SJSA1 (cell line): Measurements from ENCODE around the gene PFDN1. TPM values are rescaled to one million over a fixed set of nuclear protein-coding genes. Genes with fewer than 3 reads are reported as not detected.

ENCODE experiments used
- DNase-seq, 2 experiments: peaks; one replicate each; pipeline ENCODE4 v3.0.0-alpha.2; 2015 to 2020; ENCODE audit warnings: low spot score in 2 of 2, low read depth in 1 of 2
- H3K27ac ChIP-seq: fragments of 250-450 bp; sonication (Bioruptor Pico); 2 replicates; pipeline ENCODE4 v1.5.1; 2020; ENCODE audit warnings: mild to moderate bottlenecking, moderate library complexity
- H3K27me3 ChIP-seq: fragments of 250-450 bp; sonication (Bioruptor Pico); replicated peaks from 2 replicates; pipeline ENCODE4 v1.5.1; 2020; ENCODE audit warnings: mild to moderate bottlenecking, moderate library complexity
- H3K36me3 ChIP-seq: fragments of 250-450 bp; sonication (Bioruptor Pico); 2 replicates; pipeline ENCODE4 v1.5.1; 2020; ENCODE audit warnings: mild to moderate bottlenecking
- H3K4me1 ChIP-seq: fragments of 250-450 bp; sonication (Bioruptor Pico); replicated peaks from 2 replicates; pipeline ENCODE4 v1.6.1; 2021; ENCODE audit warnings: mild to moderate bottlenecking
- H3K4me3 ChIP-seq: fragments of 250-450 bp; sonication (Bioruptor Pico); 2 replicates; pipeline ENCODE4 v1.5.1; 2020; ENCODE audit warnings: mild to moderate bottlenecking
- H3K9me3 ChIP-seq: fragments of 250-450 bp; sonication (Bioruptor Pico); replicated peaks from 2 replicates; pipeline ENCODE4 v1.5.1; 2020; ENCODE audit warnings: mild to moderate bottlenecking
- total RNA-seq: library from RNA; depleted of rRNA; stranded (reverse); fragments of >200 nt; shearing (Covaris generic); gene quantifications from 2 replicates; pipeline ENCODE4 v1.2.3, GENCODE V29; 2014

PFDN1 gene
- total RNA-seq, 1 experiment from 2014 or later: 218 TPM

GRCh38 chr5:140228364-140228837 is 74.5 kb downstream of the PFDN1 start:
- no peaks in the 10 kb centered on the region for H3K4me1 ChIP-seq
- H3K27me3 ChIP-seq: no peaks in the 10 kb centered on the region
- H3K36me3 ChIP-seq: no peaks in the 10 kb centered on the region
- H3K9me3 ChIP-seq: no peaks in the 10 kb centered on the region
- H3K4me3 ChIP-seq: no peak overlapping the region
- no peak overlapping the region for H3K27ac ChIP-seq
- DNase-seq: no peak

- DNase-seq: no peak
- Histone ChIP-seq H3K27ac (no peak overlapping the region), H3K4me1 (peaks cover 4% of the 10 kb centered on the region), H3K36me3 (no peaks in the 10 kb centered on the region), H3K27me3 (no peaks in the 10 kb centered on the region), H3K4me3 (no peak overlapping the region), H3K9me3 (no peaks in the 10 kb centered on the region)
Measured at GRCh38 chr5:140227046-140227445, 75.9 kb downstream of the PFDN1 start.

DNA sequence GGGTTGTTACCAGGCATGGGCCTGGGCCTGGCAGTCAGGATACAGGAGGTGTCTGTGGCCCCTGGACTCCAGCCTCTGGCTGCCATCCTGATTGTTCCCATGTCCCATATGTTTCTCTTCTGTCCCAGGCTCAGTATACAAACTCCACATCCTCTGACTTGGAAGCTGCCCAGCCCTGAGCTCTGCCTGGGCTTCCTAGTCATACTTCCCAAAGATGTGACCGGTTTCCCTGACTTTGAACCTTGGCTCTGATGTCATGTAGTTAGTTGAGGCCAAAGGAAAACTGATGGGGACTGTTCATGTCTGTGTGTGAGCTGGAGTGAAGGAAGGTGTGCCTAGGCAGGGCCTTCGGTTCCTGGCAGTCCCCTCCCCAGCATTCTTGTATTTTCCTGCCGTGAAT is 77.5 kb downstream of the PFDN1 start:
- no peaks in the 10 kb centered on the region for H3K27me3 ChIP-seq
- no peak overlapping the region for H3K4me3 ChIP-seq
- H3K4me1 ChIP-seq: peaks cover 21% of the 10 kb centered on the region
- H3K36me3 ChIP-seq: no peaks in the 10 kb centered on the region
- H3K9me3 ChIP-seq: no peaks in the 10 kb centered on the region
- DNase-seq: no peak
- H3K27ac ChIP-seq: no peak overlapping the region

DNA sequence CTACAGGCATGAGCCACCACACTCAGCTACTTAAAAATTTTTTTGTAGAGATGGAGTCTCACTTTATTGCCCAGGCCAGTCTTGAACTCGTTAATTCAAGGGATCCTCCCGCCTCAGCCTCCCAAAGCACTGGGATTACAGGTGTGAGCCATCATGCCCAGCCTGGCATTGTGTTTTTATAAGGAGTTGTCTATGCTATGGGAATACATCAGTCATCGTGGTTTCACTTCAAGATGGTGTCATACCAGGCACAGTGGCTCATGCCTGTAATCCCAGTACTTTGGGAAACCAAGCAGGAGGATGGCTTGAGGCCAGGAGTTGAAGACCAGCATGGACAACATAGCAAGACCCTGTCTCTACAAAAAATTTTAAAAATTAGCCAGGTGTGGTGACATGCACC is 78.2 kb downstream of the PFDN1 start:
- no peak for DNase-seq
- Histone ChIP-seq H3K27ac (no peak overlapping the region), H3K9me3 (no peaks in the 10 kb centered on the region), H3K36me3 (no peaks in the 10 kb centered on the region), H3K4me3 (no peak overlapping the region), H3K4me1 (peaks cover 27% of the 10 kb centered on the region), H3K27me3 (no peaks in the 10 kb centered on the region)

- H3K27me3 ChIP-seq: no peaks in the 10 kb centered on the region
- no peaks in the 10 kb centered on the region for H3K9me3 ChIP-seq
- no peak overlapping the region for H3K27ac ChIP-seq
- H3K4me1 ChIP-seq: peaks cover 27% of the 10 kb centered on the region
- no peaks in the 10 kb centered on the region for H3K36me3 ChIP-seq
- H3K4me3 ChIP-seq: no peak overlapping the region
- DNase-seq: no peak
Measured at GRCh38 chr5:140223567-140223966, 79.3 kb downstream of the PFDN1 start.

DNA sequence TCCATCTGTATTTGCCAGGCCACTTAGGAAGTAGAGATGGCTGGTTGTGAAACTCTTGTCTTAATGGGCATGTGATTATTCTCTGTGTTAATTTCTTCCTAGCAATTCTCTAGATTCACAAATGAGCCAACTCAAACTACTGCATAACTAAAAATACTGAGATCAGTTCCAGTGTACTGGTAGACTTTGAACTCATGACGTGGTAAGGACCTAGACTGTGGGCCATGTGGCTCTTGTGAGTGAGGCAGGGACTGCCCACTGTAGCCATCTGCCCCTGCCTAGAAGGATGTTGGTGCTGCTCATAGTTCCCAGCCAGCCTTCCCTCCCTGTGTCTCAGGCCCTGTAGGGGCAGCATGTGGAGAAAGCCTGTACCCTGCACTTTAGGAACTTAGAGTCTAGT is 80.5 kb downstream of the PFDN1 start:
- Histone ChIP-seq H3K9me3 (no peaks in the 10 kb centered on the region), H3K36me3 (no peaks in the 10 kb centered on the region), H3K27ac (no peak overlapping the region), H3K4me1 (peaks cover 27% of the 10 kb centered on the region), H3K27me3 (no peaks in the 10 kb centered on the region), H3K4me3 (no peak overlapping the region)
- no peak for DNase-seq

GRCh38 chr5:140221697-140222223 is 81.1 kb downstream of the PFDN1 start:
- H3K9me3 ChIP-seq: no peaks in the 10 kb centered on the region
- peak in 1 of 2 experiments; percentile 49 for DNase-seq
- H3K4me1 ChIP-seq: peaks cover 27% of the 10 kb centered on the region
- no peak overlapping the region for H3K4me3 ChIP-seq
- H3K27ac ChIP-seq: peak overlapping the region; percentile 14; the same call in 1 of the 2 replicates
- no peaks in the 10 kb centered on the region for H3K27me3 ChIP-seq
- no peaks in the 10 kb centered on the region for H3K36me3 ChIP-seq

GRCh38 chr5:140220698-140221064 is 82.2 kb downstream of the PFDN1 start:
- Histone ChIP-seq H3K9me3 (no peaks in the 10 kb centered on the region), H3K4me1 (peaks cover 27% of the 10 kb centered on the region), H3K27me3 (no peaks in the 10 kb centered on the region), H3K27ac (peak overlapping the region; percentile 14; the same call in 1 of the 2 replicates), H3K36me3 (no peaks in the 10 kb centered on the region), H3K4me3 (no peak overlapping the region)
- no peak for DNase-seq

- Histone ChIP-seq H3K27ac (no peak overlapping the region), H3K27me3 (no peaks in the 10 kb centered on the region), H3K4me1 (peaks cover 27% of the 10 kb centered on the region), H3K4me3 (no peak overlapping the region), H3K9me3 (no peaks in the 10 kb centered on the region), H3K36me3 (no peaks in the 10 kb centered on the region)
- DNase-seq: peak; percentile 72 to 79
Measured at GRCh38 chr5:140220032-140220697, 82.7 kb downstream of the PFDN1 start.

DNA sequence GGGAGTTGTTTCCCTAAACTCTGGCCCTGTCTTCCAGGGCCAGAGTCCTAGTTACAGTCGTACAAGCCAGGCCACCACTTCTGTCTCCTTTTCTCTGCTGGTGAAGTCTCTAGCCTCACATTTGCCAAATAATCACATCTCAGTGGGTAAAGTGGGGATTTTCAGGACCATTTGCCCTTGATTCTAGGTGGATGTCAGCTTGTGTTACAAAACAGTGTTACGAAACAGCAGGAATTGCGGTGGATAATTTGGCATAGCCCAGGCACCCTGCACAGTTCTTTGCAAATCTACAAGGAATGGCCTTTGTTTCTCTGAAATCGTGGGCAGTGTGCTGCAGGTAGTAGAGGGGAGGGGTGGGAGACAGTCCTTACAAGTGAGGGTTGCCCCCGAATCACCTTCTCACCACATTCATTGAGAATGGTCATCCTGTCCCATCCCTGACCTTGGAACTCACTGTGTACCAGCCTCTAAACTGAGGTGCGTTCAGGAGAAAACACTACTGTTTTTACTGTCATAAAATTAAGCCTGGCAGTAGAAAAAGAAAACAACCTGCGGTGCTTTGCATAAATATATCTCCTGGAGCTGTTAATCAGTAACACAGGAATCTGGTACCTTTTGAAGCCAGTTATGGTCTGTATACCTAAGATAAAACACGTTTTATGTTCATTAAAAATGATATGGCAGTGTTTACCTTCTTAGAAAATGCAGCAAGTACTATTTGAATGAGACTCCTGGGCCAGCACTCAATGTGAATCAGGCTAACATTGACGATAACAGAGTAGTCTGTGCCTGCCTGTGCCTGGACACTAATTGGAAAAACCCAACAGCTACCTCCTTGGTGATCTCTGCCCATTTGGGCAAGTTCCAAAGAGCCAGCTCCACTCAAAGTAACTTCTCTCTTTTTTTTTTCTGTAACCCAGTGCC is 83.6 kb downstream of the PFDN1 start:
- no peak for DNase-seq
- Histone ChIP-seq H3K27ac (no peak overlapping the region), H3K36me3 (no peaks in the 10 kb centered on the region), H3K4me1 (peaks cover 32% of the 10 kb centered on the region), H3K4me3 (no peak overlapping the region), H3K9me3 (no peaks in the 10 kb centered on the region), H3K27me3 (no peaks in the 10 kb centered on the region)

DNA sequence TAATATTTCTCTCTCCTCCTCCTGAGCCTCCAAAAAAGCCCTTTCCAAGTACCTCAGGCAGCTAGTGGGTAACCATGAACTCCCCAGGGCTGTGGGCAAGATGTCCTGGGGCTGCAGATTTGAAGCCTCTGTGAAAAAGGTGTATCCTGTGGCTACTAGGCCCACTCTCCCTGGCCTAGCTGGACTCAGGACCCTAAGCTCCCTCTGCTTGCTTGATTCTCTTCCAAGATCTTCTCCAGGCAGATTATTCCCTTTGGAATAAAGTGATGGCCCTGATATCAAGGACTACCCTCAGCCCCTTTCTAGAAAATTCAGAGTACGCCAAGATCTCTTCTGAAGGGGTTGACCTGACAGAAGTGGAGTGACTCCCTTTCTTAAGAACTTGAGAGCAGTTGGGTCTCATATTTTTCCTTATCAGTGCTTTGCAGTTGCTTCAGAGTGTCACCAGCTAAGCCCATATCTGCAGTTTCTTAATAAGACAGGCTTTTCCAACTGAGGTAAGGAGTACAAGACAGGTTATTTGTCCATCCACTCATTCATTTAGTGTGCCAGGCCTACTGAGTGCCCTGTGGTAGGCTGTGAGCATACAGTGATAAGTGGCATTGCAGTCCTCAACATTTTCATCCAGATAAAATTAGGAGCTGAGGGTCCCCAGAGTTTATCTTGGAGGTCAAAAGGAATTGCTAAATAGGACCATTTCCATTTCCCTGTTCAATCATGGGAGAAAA is 85.4 kb downstream of the PFDN1 start:
- H3K27ac ChIP-seq: no peak overlapping the region
- H3K27me3 ChIP-seq: no peaks in the 10 kb centered on the region
- H3K36me3 ChIP-seq: no peaks in the 10 kb centered on the region
- no peak for DNase-seq
- peaks cover 32% of the 10 kb centered on the region for H3K4me1 ChIP-seq
- H3K9me3 ChIP-seq: no peaks in the 10 kb centered on the region
- H3K4me3 ChIP-seq: no peak overlapping the region

DNA sequence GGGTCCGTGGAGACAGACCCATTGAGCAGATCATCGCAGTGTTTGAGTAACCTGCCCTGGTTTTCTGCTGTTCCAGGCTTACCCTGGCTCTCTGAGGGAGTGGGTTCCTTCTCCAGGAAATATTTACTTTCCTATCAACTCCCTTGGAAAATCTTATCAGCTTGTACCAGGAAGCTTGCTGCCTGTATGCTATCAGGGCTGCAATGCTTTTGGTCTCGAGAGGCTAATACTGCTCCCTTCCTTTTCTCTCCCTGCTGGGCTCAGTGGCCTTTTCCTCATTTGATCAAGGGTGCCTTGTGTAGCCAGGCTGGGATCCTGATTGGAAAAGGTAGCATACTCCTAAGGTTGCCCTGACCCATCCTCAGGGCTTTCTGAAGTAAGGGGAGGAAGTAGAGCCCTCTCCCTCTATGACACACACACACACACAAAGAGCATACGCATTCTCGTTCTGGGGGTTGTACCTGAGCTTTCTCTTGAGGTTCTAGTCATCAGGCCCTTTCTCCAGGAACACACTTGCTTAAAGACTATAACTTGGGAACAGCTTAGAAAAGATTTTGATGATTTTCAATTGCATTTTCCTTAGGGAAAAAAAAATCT is 86.3 kb downstream of the PFDN1 start:
- peaks cover 23% of the 10 kb centered on the region for H3K4me1 ChIP-seq
- no peak overlapping the region for H3K4me3 ChIP-seq
- no peaks in the 10 kb centered on the region for H3K9me3 ChIP-seq
- no peak overlapping the region for H3K27ac ChIP-seq
- no peaks in the 10 kb centered on the region for H3K36me3 ChIP-seq
- H3K27me3 ChIP-seq: no peaks in the 10 kb centered on the region
- DNase-seq: no peak

GRCh38 chr5:140215276-140215675 is 87.6 kb downstream of the PFDN1 start:
- no peaks in the 10 kb centered on the region for H3K36me3 ChIP-seq
- peaks cover 10% of the 10 kb centered on the region for H3K4me1 ChIP-seq
- H3K27me3 ChIP-seq: no peaks in the 10 kb centered on the region
- no peak for DNase-seq
- H3K4me3 ChIP-seq: no peak overlapping the region
- H3K9me3 ChIP-seq: no peaks in the 10 kb centered on the region
- H3K27ac ChIP-seq: no peak overlapping the region
